Measurements from ENCODE around the gene P2RX7.
A peak's percentile ranks its signal among the peaks of the same experiment; 100 is the strongest.

The P2RX7 gene

DNA sequence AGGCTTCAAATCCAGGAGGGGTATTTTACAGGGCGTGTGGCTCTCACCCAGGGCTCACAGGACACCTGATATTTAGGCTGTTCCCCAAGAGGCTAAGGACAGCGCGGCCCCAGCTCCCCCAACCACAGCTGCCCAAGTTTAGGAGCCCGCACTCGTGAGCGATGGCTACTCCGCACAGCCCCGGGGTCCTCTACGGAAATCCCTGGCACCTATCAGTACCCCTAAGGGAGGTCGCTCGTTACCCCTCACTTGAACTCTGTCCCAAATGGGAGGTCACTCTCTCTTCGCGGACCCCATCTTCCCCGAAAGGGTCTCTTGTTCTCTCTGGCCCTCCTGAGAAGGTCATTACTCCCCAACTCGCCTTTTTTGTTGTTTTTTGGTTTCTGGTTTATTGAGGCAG is 76.5 kb downstream of the P2RX7 start:
- Histone ChIP-seq H3K4me1 (ENCODE audit: control insufficient read depth, insufficient read depth, low read length) (peaks cover 13% of the 10 kb centered on the region), H3K27ac (ENCODE audit: low read length) (no peak overlapping the region), H3K27me3 (ENCODE audit: control insufficient read depth in 1 of 2, insufficient read depth in 2 of 2, low read length in 2 of 2) (no peaks in the 10 kb centered on the region), H3K36me3 (ENCODE audit: control insufficient read depth in 2 of 2, insufficient read depth in 2 of 2, low read length in 2 of 2) (no peaks in the 10 kb centered on the region), H3K4me3 (ENCODE audit: low read length in 2 of 2) (peak overlapping the region in 1 of 2 donors; percentile 82), H3K9me3 (ENCODE audit: control insufficient read depth in 2 of 2, low read length in 2 of 2) (no peaks in the 10 kb centered on the region), H3K9ac (ENCODE audit: low read length in 2 of 2) (peak overlapping the region in 1 of 2 donors; percentile 77)

DNA sequence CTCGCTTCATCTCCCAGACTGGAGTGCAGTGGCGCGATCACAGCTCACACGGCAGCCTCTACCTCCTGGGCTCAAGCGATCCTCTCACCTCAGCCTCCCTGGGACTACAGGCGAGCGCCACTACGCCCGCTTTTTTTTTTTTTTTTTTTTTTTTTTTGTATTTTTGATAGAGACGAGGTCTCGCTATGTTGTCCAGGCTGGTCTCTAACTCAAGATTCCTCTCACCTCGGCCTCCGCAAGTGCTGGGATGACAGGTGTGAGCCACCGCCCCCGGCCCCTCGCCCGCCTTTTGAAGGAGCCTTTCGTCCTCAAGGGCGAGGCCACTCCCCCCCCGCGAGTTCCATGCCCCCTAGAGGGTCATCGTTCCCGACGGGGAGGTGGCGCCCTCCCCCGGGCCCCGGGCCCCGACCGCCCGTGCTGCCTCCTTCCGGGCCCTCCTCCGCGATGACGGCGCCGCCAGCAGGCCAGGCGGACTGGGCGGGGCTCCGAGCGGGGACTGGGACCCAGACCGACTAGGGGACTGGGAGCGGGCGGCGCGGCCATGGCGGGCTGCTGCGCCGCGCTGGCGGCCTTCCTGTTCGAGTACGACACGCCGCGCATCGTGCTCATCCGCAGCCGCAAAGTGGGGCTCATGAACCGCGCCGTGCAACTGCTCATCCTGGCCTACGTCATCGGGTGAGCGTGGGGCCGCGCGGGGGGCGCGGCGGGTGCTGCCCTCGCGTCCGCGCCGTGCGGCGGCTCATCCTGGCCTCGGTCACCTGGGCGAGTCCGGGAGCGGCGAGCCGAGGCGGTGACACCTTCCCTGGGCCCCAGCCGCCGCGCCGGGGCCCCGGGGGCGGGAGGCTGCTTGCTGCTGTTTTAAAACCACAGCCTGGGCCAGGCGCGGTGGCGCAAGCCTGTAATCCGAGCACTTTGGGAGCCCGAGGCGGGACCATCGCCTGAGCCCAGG is 77.2 kb downstream of the P2RX7 start, which contains the start of gene P2RX4:
TSS of gene P2RX4 (plus strand) at position 506 of the 949 bp plus-strand sequence. CDS start at position 542, 36 bp downstream.
- peaks cover 15% of the 10 kb centered on the region for H3K4me1 ChIP-seq (ENCODE audit: control insufficient read depth, insufficient read depth, low read length)
- no peaks in the 10 kb centered on the region for H3K36me3 ChIP-seq (ENCODE audit: control insufficient read depth in 2 of 2, insufficient read depth in 2 of 2, low read length in 2 of 2)
- peak within 1 kb of the TSS; percentile 63 to 82 for H3K4me3 ChIP-seq (ENCODE audit: low read length in 2 of 2)
- peak within 1 kb of the TSS; percentile 77 to 82 for H3K9ac ChIP-seq (ENCODE audit: low read length in 2 of 2)
- H3K9me3 ChIP-seq (ENCODE audit: control insufficient read depth in 2 of 2, low read length in 2 of 2) = no peaks in the 10 kb centered on the region
- H3K27me3 ChIP-seq (ENCODE audit: control insufficient read depth in 1 of 2, insufficient read depth in 2 of 2, low read length in 2 of 2) = no peaks in the 10 kb centered on the region
- peak within 1 kb of the TSS; percentile 78 for H3K27ac ChIP-seq (ENCODE audit: low read length)

DNA sequence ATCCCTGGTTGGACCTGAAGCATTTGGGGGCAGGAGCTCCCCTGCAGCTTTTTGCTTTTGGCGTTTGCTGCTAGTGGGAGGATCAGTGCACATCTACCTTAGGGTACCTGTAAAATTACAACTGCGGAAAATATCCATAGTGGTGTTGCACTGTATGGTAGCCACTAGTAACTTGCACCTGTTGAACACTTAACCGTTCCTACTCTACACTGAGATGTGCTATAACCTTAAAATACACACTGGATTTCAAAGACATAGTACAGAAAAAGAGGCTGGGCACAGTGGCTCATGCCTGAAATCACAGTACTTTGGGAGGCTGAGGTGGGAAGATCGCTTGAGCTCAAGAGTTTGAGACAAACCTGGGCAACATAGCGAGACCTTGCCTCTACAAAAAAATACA is 80.2 kb downstream of the P2RX7 start:
- Histone ChIP-seq H3K4me3 (ENCODE audit: low read length in 2 of 2) (no peak overlapping the region), H3K27ac (ENCODE audit: low read length) (no peak overlapping the region), H3K9ac (ENCODE audit: low read length in 2 of 2) (no peak overlapping the region), H3K9me3 (ENCODE audit: control insufficient read depth in 2 of 2, low read length in 2 of 2) (no peaks in the 10 kb centered on the region), H3K4me1 (ENCODE audit: control insufficient read depth, insufficient read depth, low read length) (peaks cover 17% of the 10 kb centered on the region), H3K36me3 (ENCODE audit: control insufficient read depth in 2 of 2, insufficient read depth in 2 of 2, low read length in 2 of 2) (peaks cover 2 to 9% of the 10 kb centered on the region in 2 donors), H3K27me3 (ENCODE audit: control insufficient read depth in 1 of 2, insufficient read depth in 2 of 2, low read length in 2 of 2) (no peaks in the 10 kb centered on the region)

DNA sequence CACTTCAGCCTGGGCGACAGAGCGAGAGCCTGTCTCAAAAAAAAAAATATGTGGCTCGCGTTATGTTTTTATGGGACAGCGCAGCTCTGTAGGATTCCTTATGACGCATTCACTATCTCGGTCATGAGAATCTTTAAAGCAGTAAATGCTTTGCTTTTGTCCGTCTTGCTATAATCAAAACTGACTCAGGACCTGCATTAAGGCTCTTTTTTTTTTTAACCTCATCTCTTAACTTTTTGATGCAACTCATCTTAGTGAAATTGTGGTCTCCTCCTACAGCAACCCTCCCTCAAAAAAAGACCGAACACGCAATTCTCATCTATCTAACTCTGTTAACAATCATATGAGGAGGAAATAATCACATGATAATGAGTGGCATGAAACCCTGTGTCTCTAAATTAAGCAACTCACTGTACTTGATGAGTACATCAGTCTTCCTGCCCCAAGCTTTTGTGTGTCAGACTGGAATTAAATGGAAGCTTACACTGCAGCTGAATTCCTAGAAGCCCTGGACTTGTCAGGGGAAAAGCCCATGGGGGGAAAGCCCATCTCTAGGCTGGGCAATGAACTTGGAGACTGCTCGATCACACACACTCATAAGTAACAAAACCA is 81.6 kb downstream of the P2RX7 start:
- H3K9ac ChIP-seq (ENCODE audit: low read length in 2 of 2) = no peak overlapping the region
- no peak overlapping the region for H3K27ac ChIP-seq (ENCODE audit: low read length)
- H3K27me3 ChIP-seq (ENCODE audit: control insufficient read depth in 1 of 2, insufficient read depth in 2 of 2, low read length in 2 of 2) = no peaks in the 10 kb centered on the region
- H3K36me3 ChIP-seq (ENCODE audit: control insufficient read depth in 2 of 2, insufficient read depth in 2 of 2, low read length in 2 of 2) = peaks cover 3 to 15% of the 10 kb centered on the region in 2 donors
- H3K4me1 ChIP-seq (ENCODE audit: control insufficient read depth, insufficient read depth, low read length) = peaks cover 14% of the 10 kb centered on the region
- H3K4me3 ChIP-seq (ENCODE audit: low read length in 2 of 2) = no peak overlapping the region
- H3K9me3 ChIP-seq (ENCODE audit: control insufficient read depth in 2 of 2, low read length in 2 of 2) = no peaks in the 10 kb centered on the region

DNA sequence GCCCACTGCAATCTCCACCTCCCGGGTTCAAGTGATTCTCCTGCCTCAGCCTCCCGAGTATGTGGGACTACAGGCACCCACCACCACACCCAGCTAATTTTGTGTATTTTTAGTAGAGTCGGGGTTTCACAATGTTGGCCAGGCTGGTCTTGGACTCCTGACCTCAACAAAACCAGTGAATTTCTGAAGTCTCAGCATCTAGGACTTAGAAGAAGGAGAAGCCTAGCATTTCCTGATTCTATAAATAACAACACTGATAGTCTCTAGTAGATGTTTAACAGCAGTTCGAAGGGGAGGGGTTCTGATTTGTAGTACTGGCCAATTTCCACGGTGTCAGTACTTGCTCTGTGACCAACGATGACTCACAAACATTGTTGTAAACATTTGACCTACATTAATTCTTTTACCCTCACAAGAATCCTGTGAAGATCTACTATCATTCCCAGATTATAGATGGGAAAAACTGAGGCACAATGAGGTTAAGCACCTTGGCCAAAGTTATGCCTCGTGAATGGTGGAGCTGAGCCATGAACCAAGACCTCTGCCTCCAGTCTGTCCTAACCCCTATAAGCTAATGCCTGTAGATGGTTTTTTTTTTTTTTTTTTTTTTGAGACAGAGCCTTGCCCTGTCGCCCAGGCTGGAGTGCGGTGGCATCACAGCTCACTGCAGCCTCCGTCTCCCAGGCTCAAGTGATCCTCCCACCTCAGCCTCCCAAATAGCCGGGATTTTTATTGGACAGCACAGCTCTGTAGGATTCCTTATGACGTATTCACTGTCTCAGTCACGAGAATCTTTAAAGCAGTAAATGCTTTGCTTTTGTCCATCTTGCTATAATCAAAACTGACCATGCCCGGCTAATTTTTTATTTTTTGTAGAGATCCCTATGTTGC is 82.4 kb downstream of the P2RX7 start:
- H3K4me1 ChIP-seq (ENCODE audit: control insufficient read depth, insufficient read depth, low read length) = peaks cover 11% of the 10 kb centered on the region
- peaks cover 3 to 15% of the 10 kb centered on the region in 2 donors for H3K36me3 ChIP-seq (ENCODE audit: control insufficient read depth in 2 of 2, insufficient read depth in 2 of 2, low read length in 2 of 2)
- H3K9ac ChIP-seq (ENCODE audit: low read length in 2 of 2) = no peak overlapping the region
- no peak overlapping the region for H3K27ac ChIP-seq (ENCODE audit: low read length)
- no peaks in the 10 kb centered on the region for H3K9me3 ChIP-seq (ENCODE audit: control insufficient read depth in 2 of 2, low read length in 2 of 2)
- H3K27me3 ChIP-seq (ENCODE audit: control insufficient read depth in 1 of 2, insufficient read depth in 2 of 2, low read length in 2 of 2) = no peaks in the 10 kb centered on the region
- no peak overlapping the region for H3K4me3 ChIP-seq (ENCODE audit: low read length in 2 of 2)

DNA sequence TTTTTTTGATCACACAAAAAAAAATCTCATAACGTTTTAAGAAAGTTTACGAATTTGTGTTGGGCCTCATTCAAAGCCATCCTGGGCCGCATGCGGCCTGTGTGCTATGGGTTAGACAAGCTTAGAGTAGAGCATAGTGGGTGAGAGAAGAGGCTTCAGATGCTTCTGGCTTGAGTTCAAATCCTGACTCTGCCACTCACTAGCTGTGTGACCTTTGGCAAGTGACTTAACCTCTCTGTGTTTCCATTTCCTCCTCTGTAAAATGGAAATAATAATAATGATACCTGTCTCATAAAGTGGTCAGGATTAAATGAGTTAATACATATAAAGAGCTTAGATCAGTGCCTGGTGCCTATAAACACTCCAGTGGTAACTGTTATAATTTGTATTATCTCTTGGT is 83.4 kb downstream of the P2RX7 start:
- Histone ChIP-seq H3K9ac (ENCODE audit: low read length in 2 of 2) (no peak overlapping the region), H3K36me3 (ENCODE audit: control insufficient read depth in 2 of 2, insufficient read depth in 2 of 2, low read length in 2 of 2) (peaks cover 3 to 15% of the 10 kb centered on the region in 2 donors), H3K9me3 (ENCODE audit: control insufficient read depth in 2 of 2, low read length in 2 of 2) (no peaks in the 10 kb centered on the region), H3K4me1 (ENCODE audit: control insufficient read depth, insufficient read depth, low read length) (peaks cover 7% of the 10 kb centered on the region), H3K27me3 (ENCODE audit: control insufficient read depth in 1 of 2, insufficient read depth in 2 of 2, low read length in 2 of 2) (no peaks in the 10 kb centered on the region), H3K27ac (ENCODE audit: low read length) (no peak overlapping the region), H3K4me3 (ENCODE audit: low read length in 2 of 2) (no peak overlapping the region)

DNA sequence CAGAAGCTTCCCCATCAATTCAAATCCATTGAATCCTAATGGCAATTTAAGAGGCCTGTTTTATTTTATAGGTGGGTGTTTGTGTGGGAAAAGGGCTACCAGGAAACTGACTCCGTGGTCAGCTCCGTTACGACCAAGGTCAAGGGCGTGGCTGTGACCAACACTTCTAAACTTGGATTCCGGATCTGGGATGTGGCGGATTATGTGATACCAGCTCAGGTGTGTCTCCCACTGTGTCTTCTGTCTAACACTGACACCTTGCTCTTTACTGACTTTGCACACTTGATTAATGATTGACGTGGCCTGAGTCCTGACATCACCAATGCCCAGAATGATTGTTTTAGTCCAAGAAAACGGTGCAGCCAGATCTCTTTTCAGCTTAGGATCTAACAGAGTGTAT is 84.4 kb downstream of the P2RX7 start:
- no peaks in the 10 kb centered on the region for H3K27me3 ChIP-seq (ENCODE audit: control insufficient read depth in 1 of 2, insufficient read depth in 2 of 2, low read length in 2 of 2)
- peaks cover 4% of the 10 kb centered on the region for H3K4me1 ChIP-seq (ENCODE audit: control insufficient read depth, insufficient read depth, low read length)
- H3K9me3 ChIP-seq (ENCODE audit: control insufficient read depth in 2 of 2, low read length in 2 of 2) = no peaks in the 10 kb centered on the region
- no peak overlapping the region for H3K4me3 ChIP-seq (ENCODE audit: low read length in 2 of 2)
- H3K27ac ChIP-seq (ENCODE audit: low read length) = no peak overlapping the region
- no peak overlapping the region for H3K9ac ChIP-seq (ENCODE audit: low read length in 2 of 2)
- peaks cover 3 to 17% of the 10 kb centered on the region in 2 donors for H3K36me3 ChIP-seq (ENCODE audit: control insufficient read depth in 2 of 2, insufficient read depth in 2 of 2, low read length in 2 of 2)

DNA sequence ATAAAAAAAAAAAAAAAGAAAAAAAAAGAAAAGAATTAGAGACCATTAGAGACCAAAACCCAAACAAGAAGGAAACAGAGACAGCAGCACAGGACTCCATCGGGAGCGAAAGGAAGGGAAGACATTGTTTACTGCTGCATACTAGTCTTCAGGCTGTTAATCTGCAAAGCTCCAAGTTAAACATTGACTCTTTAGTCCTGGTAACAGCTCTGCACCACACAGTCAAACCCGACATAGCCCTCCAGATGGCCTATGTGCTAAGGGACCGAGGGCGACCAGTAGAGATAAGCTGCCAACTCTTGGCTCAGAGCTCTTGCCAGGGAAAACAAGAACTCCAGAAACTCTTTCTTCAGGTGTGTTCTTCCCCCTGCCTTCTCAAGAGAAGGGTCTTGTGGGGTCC is 85.1 kb downstream of the P2RX7 start:
- Histone ChIP-seq H3K9me3 (ENCODE audit: control insufficient read depth in 2 of 2, low read length in 2 of 2) (no peaks in the 10 kb centered on the region), H3K9ac (ENCODE audit: low read length in 2 of 2) (no peak overlapping the region), H3K4me1 (ENCODE audit: control insufficient read depth, insufficient read depth, low read length) (peaks cover 4% of the 10 kb centered on the region), H3K27ac (ENCODE audit: low read length) (no peak overlapping the region), H3K4me3 (ENCODE audit: low read length in 2 of 2) (no peak overlapping the region), H3K27me3 (ENCODE audit: control insufficient read depth in 1 of 2, insufficient read depth in 2 of 2, low read length in 2 of 2) (no peaks in the 10 kb centered on the region), H3K36me3 (ENCODE audit: control insufficient read depth in 2 of 2, insufficient read depth in 2 of 2, low read length in 2 of 2) (peaks cover 3 to 19% of the 10 kb centered on the region in 2 donors)

DNA sequence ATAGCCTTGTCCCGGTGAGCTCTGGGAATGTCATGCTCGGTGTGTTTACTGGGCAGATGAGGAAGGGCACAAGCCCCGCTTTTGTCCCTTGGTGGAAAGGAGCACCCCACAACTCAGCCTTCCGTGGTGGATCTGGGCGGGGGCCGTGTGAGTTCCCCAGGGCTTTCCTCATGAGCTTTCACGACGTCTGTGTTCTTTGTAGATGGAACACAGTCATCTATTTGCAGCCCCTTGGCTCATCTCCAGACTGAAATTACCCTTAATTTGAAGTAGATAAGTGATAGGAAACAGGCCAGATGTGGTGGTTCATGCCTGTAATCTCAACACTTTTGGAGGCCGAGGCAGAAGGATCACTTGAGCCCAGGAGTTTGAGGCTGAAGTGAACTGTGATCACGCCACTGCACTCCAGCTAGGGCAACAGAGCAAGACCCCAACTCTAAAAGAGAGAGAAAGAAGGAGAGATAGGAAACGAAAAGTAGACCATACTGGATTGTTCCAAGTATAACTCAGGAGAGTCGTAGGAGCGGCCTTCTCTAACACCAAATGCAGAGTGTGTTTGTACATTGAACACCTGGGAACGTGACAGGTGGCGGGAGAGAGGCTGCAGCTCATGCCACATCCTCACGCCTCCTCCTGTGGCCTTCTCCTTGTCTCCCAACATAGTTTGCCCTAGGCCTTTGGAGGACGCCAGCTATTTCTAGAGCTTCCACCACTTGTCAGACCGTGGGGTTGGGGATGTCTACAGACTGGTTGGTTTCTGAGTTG is 86.1 kb downstream of the P2RX7 start:
- Histone ChIP-seq H3K9ac (ENCODE audit: low read length in 2 of 2) (no peak overlapping the region), H3K27me3 (ENCODE audit: control insufficient read depth in 1 of 2, insufficient read depth in 2 of 2, low read length in 2 of 2) (no peaks in the 10 kb centered on the region), H3K9me3 (ENCODE audit: control insufficient read depth in 2 of 2, low read length in 2 of 2) (no peaks in the 10 kb centered on the region), H3K4me3 (ENCODE audit: low read length in 2 of 2) (no peak overlapping the region), H3K27ac (ENCODE audit: low read length) (no peak overlapping the region), H3K36me3 (ENCODE audit: control insufficient read depth in 2 of 2, insufficient read depth in 2 of 2, low read length in 2 of 2) (peaks cover 3 to 25% of the 10 kb centered on the region in 2 donors), H3K4me1 (ENCODE audit: control insufficient read depth, insufficient read depth, low read length) (peaks cover 4% of the 10 kb centered on the region)

Measured in stomach smooth muscle (tissue), 2 donors.